GM21529 (cell line): ENCODE measurements around the gene CHST8.

Experiments used
- ATAC-seq: cut with Tn5 transposase; IDR thresholded peaks from one replicate; pipeline ENCODE4 v1.9.1; 2021; ENCODE audit not compliant: unreplicated experiment

The CHST8 gene

DNA sequence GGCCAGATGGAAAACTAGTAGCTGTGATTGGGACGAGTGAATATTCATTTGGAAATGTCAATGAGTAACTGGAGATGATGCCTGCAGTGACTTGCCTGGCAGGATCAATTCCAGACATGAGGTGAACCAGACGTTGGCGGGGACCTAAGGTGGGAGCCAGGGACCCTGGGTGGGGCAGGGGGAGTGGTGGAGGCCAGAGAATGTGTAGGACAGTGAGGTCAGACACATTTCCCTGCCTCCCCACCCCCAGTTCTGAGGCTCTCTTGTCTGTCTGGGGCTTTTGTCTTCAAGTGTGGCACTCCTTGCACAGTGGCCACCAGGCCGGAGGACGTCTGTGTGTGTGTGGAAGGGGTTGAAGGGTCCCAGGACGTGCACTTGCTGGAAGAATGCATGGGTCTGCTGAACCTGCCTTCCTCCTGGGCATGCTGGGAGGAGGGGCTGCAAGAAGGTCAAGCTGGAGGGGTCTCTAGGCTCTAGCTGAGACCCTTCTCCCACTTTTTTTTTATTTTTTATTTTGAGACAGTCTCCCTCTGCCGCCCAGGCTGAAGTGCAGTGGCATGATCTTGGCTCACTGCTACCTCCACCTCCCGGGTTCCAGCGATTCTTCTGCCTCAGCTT lies 51.6 kb downstream of the CHST8 start:
- ATAC-seq = no peak

DNA sequence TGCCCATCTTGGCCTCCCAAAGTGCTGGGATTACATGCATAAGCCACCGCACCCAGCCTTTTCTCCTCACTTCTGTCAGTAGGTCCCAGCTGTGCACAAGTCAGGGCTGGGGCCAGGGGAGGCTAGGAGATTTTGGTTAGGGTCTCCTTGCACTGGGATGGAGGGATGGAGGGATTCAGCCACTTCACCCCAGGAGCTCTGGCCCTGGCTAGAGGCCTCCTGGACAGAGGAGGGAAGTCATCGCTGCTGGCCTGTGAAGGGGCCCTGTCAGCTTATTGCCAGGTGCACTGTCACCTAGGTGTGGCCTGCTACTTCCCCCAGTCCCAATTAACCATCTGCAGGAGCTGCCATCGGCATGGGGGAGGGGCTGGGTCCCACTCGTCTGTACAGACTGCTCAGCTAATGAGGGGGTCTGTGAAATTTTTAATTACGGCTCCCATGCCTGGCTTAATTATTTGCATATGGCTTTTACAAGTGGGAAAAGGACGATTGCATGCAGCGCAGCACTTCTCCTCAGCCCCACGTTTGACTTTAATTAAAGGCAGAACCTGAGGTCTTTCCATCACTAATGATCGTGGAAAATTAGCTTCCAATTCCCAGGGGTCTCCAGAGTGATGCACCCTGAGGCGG lies 52.4 kb downstream of the CHST8 start:
- ATAC-seq = no peak

DNA sequence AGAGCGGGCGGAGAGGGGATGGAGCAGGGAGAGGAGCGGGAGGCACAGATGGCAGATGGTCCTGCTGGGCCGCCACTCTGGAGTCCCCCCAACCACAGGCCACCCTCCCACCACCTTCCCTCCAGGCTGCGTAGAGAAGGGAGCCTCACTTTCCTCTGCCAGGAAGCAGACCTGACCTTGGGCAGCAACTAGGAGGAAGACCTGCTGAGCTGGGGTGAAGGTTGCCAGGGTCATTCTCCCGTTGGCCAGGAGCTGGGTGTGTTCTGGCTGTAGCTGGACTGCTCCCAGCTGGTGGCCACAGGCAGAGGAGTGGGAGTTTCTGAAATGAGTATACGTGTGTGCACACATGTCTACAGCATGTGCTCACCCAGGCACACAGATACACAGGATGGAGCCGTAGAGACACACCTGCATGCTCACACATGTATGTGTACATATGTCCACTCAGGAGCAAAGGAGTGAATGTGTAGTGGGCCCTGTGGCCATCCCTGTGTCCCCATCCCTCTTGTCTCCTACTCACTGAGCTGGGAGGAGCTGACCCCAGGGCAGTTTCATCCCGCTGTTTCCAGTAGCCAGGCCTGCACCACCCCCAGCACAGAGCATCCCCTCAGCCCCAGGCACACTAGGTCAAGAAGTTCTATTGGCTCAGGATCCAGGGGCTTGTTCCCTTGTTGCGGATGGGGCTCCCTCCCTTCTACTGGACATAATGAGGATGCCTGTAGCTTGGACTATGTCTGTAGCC lies 53.0 kb downstream of the CHST8 start:
- no peak for ATAC-seq

DNA sequence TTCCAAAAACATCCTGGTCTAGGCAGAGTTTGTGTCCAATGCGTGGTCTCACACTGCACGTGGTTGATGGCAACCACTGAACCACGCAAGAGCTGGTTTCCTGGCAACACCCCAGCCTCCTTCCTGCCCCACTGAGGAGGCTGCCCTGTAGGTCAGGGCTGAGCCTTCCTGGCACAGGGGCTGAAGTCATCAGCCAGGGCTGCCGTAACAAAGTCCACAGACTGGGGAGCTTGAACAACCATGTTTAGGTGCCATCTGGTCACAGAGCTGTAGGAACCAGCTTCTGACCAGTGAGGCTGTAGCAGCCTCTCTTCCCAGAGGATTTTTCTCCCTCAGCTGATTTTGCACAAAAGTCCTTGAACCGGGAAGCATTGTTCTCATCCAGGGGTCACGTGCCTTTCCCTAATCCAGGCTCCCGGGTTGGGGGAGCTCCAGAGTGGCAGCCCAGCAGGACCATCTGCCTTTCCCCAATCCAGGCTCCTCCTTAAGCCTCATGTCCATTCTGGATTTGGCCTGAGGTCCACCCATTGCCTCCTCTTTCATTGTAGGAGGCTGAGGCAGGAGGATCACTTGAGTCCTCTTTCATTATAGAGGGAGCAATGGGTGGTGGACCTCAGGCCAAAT lies 53.9 kb downstream of the CHST8 start:
- no peak for ATAC-seq

DNA sequence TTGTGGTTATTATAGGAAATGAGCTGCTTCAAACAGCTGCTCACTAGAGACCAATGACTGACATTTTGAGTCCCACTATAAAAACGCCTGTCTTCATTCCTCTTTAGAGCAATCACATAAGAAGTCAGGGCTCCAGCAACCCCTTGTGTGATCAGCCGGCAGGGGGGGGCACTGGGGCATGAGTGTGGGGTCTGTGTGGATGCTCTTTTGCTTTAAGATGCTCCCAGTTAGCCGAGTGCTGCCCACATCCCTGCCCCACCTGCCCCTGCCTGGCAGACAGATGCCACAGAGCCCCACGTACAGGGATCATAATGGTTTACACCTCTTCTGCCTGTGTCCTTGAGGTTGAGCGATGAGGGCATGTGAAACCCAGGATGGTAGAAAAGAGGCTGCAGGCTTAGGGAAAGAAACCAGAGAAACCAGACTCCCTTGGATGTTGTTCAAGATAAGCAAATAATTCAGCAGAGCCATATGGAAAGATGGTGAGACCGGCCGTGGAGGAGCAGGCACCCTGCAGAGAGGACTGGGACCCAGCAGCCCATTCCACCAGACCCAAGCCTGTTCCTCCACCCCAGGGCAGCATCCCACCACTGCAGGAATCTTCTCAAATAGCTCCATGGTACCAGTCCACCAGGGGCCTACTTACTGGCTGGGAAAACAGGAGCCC lies 55.4 kb downstream of the CHST8 start:
- ATAC-seq = no peak

DNA sequence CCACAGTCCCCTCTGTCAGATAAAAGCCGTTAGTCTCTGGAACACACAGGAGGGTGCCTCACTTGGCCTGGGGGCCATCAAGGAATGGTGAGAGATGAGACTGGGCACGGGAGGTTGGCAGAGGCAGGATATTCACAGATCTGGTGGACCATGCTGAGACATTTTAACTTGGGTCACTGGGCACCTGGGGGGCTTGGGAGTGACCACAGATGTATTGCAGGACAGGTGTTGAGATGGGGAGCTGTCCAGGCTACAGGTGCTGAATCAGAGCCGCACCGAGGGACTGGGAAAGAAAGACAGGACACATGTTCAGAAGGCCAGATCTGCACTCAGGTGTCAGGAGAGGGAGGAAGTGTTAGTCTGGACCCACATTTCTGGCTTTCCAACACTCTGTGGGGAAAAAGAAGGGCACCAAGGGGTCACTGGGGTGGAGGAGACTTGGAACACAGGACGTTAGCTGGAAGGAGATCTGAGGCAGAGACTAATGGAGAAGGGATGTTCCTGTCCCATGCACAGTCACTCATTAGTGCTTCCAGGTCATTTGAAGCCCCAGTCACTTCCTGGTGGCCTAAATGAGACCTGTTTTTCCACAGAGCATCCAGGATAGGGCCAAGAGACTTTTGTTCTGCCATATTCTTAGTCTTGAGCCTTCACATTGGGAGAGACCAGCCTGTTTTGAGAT lies 56.1 kb downstream of the CHST8 start:
- ATAC-seq = no peak

DNA sequence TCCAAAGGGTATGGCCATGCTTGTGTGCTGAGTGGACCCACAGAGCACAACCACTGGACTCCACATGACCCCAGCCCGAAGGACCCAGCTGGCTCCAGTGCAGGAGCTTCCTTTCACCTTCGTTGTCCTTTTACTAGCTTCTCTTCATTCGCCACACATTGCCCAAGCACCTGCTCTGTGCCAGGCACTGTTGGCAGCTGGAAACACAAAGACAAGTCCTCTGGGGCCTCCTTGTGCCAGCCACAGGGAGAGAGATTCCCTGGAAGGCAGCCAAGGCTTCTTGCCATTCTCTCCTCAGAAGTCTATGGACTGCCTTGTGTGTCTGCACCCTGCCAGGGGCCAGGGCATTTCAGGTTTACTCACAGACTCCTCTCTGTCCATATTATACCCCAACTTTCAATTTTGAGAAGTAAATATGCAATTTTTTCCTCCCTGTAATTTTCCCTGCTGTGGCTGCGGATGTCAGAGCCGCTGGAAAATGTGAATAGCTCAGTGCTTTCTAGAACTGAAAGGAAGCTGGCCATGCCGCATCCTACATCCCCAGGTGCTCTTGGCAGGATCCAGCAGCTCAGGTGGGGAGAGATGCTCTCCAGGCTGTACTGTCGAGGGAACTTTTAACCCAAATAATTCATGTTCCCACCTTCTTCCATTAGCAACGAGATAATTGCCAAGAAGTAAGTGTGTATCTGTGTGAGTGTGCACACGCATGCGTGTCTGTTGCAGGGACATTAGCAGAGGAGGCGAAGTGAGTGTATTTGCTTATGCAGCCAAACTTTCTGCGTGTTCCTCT lies 57.2 kb downstream of the CHST8 start:
- no peak for ATAC-seq

DNA sequence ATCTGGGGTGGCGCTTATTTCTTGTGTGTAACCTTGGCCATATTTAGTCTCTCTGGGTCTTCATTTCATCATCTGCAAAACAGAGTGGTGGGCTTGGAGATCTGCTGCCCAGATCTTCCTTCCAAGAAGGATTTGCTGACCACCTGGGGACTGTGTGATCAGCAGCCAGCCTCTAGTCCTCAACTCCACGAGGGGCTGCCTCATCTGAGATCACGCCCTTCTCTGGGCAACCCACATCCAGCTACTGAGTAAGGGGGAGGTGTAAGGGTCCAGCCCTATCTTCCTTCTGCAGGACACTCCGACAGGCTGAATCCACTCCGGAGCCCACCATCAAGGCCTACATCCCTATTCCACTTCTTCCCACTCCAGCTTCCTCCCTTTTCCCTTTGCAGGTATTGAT lies 57.9 kb downstream of the CHST8 start:
- no peak for ATAC-seq

DNA sequence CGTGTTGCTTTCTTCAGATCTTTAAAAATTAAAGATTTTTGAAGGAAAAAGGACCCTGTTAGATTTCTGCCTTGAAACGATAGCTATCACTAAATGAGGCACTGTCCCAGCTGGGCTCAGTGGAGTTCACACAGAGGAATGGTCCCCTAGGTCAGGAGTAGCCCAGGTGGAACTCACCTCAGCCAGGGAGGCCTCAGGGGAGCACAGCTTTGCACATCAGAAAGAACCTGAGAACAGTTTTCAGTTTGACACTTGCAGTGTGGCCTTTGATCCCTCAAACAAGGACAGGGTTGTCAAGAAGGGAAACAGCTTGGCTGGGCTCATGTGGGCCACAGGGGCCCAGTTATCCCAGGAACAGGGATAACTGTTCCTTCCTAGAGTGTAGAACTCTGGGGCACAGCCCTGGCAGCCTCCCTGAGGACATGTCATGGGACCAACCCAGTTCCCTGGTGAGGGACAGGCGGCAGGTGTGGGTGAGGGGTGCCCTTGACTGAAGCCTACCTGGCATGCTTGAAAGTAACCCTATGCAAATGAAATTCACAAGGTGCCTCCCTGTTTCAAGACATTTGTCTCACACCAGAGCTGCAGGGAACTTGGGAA lies 59.4 kb downstream of the CHST8 start:
- ATAC-seq = no peak

DNA sequence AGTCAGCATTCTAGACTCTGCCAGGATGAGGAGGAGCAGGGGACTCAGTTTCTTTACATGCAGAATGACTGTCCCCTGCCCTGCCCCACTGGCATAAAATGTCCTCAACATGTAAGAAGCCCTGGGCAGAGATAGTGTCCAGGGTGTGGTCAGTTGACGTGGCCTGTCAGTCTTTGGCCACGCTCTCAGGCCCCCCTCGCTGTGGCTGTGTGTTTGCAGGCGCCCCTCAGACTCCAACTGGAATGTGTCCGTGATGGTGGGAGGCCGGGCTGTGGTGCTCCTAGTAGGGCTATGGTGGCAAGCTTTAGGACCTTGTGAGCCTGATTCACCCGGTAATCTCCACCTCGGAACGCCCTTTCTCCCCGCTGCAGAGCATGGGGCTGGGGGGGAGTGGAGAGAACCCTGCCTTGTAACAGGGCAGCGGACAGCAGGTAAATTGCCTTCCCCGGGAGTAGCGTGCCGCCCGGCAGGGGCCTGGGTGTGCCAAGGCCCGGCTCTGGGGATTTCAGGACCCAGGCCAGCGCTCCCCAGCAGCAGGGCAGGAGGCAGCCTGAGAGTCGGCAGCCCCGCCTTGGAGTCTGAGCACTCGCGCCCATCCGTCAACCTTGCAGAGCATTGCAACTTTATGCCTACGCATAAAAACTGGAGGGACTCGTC lies 62.3 kb downstream of the CHST8 start:
- ATAC-seq = no peak

DNA sequence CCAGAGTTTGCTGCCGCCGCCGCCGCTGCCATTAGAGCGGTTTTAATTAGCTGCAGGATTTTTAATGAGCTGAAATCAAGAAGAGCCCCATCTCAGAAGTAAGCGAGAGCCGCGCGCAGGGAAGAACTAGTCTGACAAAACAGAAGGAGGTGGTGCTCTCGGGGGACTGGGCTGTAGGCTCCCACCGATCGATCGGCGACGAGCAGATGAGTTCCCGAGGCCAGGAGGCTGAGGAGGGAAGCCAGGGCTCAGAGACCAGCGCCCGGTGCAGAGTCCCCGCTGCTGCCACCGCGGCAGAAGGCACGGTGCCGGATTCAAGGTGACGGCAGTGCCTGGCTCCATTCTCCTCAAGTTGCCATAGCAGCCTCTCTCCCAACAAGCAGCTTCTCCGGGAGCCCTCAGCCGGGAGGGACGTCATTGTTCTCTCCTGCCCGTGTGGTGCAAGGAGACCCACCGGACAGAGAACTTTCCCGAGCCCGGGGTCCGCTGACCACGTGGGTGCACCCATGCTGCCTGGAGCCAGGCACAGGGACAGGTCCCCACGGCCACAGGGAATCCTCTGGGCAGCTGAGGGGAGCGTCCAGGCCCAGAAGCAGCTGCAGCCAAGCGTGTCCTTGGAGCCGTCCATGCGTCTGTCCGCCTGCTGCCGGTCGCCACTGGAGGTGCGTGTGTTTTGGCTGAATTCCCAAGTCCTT lies 62.9 kb downstream of the CHST8 start:
- ATAC-seq = no peak

DNA sequence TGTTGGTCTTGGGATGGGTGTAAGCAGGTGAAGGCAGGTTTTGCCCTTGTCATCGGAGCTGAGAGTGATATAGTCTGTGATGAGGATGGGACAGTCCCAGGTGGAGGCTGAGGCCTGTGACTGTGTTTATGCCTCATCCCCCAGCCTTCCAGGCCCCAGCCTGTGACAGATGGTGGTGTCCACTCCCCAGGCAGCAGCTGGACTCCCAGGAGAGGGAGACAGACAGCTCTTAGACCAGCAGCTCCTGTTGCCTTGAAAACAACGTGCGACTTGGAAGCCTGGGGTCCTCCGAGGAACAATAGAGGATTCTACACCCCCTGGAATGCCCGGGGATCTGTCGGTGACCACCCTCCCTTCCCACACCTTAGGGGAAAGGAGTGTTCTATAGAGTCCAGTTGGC lies 63.8 kb downstream of the CHST8 start:
- no peak for ATAC-seq

DNA sequence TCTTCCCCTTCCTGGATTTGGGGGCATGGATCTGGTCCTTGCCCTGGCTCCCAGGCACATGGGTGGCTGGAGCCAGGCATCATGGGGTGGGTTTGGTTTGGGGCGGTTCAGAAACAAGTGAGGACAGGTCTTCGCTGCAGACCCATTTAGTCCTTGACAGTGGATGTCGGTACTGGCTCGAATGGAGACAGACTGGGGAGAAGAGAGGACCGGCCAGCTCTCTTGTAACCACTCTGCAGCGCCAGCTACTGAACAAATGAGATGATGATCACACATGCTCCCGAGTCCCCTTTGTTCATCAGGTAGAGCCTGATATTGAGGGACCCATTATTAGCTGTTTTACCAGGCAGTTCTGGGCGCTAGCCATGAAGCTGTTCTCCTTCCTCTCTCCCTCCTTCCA lies 64.5 kb downstream of the CHST8 start:
- ATAC-seq = no peak

DNA sequence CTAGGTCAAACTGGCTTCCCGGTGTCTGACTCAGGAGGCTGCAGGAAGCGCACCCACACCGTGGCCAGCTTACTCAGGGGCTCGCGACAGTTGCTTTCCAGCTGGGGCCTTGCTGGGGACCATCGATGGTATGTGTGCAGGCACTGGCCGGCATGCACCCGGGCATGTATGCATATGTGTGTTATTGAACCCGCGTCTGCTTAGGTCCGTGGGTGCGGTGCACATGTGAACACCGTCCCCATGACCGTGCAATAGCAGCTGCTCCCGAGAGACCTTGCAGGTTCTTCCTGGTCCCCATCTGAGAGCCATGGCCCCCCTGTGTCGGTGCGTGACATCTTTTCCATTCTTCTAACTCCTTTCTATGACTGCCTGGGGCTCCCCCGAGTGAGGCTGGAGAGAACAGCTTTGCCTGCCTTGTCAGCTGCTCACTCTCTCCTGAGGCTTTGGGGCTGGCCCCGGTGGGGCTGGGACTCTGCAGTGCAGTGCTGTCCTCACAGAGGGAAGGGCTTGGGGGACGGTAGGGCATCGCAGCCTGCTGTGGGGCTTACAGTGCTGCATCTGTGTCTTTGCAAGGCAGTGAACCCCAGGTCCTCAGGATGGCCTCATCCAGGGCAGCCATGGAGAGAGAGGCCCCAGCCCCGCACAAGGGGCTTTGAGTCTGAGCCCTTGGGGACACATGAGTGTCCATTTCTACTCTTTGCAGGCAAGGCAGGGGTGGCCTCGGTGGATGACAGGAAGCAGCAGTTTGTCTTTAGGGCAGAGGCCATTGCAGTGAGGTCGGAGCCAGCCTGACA lies 65.1 kb downstream of the CHST8 start:
- no peak for ATAC-seq

DNA sequence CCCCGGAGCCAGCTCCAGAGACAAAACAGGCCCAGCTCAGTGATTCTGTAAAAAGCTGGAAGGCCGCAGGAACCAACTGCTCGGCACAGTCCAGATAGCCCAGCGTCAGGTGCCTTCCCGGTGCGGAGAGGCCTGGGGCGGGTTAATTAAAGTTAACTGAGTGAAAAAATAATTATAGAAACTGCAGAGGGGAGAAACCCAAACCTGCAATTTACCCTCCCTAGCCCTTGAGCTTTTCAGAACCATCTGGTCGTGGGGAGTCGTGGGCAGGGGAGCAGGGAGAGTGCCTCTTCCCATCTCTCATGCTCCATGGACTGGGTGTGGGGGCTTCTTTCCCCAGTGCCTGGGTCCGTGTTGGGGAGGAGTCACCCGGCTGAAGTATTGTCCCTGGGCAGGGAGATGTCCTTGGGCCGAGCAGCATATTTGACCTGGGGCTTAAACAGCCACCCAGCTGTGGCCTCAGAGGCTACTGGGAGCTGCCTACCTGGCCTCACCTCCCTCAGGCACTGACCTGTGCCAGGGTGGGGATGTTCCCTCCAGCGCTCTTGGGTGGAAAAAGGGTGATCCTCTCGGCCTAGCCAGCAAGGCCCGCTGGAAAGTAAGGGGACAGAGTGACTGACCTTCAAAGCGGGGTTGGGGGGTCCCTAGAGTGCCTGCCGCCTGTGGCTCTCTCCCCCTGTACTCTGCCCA lies 65.9 kb downstream of the CHST8 start:
- no peak for ATAC-seq

DNA sequence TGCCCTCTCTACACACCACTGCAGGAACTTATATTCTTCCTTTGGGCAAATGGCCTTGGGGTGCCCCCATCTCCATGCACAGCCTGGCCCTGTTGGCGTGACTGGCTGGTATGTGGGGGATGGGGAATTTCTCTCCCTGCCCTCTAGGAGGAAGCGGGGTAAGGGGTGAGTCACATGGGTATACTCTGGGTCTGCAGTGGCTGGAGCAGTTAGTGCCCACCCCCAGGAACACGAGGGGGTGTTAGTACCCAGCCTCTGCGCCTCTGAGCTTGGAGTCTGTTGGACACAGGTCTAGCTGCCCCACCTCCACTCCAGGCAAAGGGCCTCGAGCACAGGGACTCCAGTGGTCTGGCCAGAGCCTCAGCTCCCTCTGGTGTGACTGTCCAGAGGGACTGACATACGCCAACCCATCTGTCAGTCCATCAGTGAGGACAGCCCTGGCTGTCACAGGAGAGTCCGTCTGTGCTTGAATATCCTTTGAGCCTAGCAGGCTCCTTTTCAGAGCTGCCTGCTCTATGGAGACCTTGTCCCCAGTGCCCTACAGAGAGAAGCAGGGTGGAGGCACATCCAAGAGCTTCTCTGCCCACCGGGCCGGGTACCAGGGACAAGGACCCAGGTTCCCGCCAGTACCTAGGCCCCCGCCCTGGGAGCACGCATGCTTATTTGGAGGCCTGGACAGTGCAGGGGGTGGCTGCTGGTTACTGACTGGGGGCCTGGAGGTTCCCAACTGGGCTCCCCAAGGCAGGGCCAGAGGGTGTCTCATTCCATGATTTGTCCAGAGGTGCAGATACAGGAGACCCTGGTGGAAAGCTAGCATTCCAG lies 66.6 kb downstream of the CHST8 start:
- no peak for ATAC-seq
